Trophoblast cell (in vitro differentiated cells and primary cell): ENCODE data around the gene DRAM1. TPM values are rescaled to one million over a fixed set of nuclear protein-coding genes. Genes with fewer than 3 reads are reported as not detected.

ENCODE experiments used
- DNase-seq, 2 donors: peaks; one replicate each; pipeline ENCODE4 v3.0.0-alpha.2; 2016
- H2AFZ ChIP-seq: 2 replicates; pipeline ENCODE4 v1.6.1; 2013; ENCODE audit warnings: low read length, moderate library complexity, mild to moderate bottlenecking; ENCODE audit not compliant: insufficient read depth, poor library complexity
- H2AK5ac ChIP-seq: 2 replicates; pipeline ENCODE4 v1.6.1; 2013; ENCODE audit warnings: mild to moderate bottlenecking, low read length
- H2BK120ac ChIP-seq: 2 replicates; pipeline ENCODE4 v1.6.1; 2013; ENCODE audit warnings: low read length, mild to moderate bottlenecking, moderate library complexity; ENCODE audit not compliant: insufficient read depth, poor library complexity
- H2BK12ac ChIP-seq: 2 replicates; pipeline ENCODE4 v1.6.1; 2013; ENCODE audit warnings: mild to moderate bottlenecking, low read length, moderate library complexity
- H2BK5ac ChIP-seq: 2 replicates; pipeline ENCODE4 v1.6.1; 2013; ENCODE audit warnings: low read length, low read depth, moderate library complexity, mild to moderate bottlenecking; ENCODE audit not compliant: poor library complexity
- H3K14ac ChIP-seq: 2 replicates; pipeline ENCODE4 v1.6.1; 2013; ENCODE audit warnings: mild to moderate bottlenecking, low read length
- H3K18ac ChIP-seq: 2 replicates; pipeline ENCODE4 v1.6.1; 2013; ENCODE audit warnings: mild to moderate bottlenecking, low read length
- H3K23ac ChIP-seq: 2 replicates; pipeline ENCODE4 v1.6.1; 2013; ENCODE audit warnings: low read length
- H3K27ac ChIP-seq: 2 replicates; pipeline ENCODE4 v1.5.1; 2013; ENCODE audit warnings: low read depth, mild to moderate bottlenecking, inconsistent platforms, low read length, moderate library complexity
- H3K27me3 ChIP-seq: 2 replicates; pipeline ENCODE4 v1.6.1; 2013; ENCODE audit warnings: inconsistent platforms, mild to moderate bottlenecking, low read length, moderate library complexity; ENCODE audit not compliant: insufficient read depth
- H3K36me3 ChIP-seq, 2 experiments: 1 replicate in 1 of 2; 2 replicates in 1 of 2; pipeline ENCODE4 v1.6.1; 2013; ENCODE audit warnings: low read length in 2 of 2, mild to moderate bottlenecking in 2 of 2, moderate library complexity in 1 of 2; ENCODE audit not compliant: insufficient read depth in 2 of 2, control insufficient read depth in 1 of 2
- H3K4ac ChIP-seq: 2 replicates; pipeline ENCODE4 v1.6.1; 2013; ENCODE audit warnings: low read depth, mild to moderate bottlenecking, low read length, moderate library complexity
- H3K4me1 ChIP-seq, 2 experiments: 1 replicate in 1 of 2; 2 replicates in 1 of 2; pipeline ENCODE4 v1.6.1; 2013; ENCODE audit warnings: low read length in 2 of 2, mild to moderate bottlenecking in 2 of 2, moderate library complexity in 1 of 2; ENCODE audit not compliant: insufficient read depth in 2 of 2, control insufficient read depth in 1 of 2
- H3K4me2 ChIP-seq: 2 replicates; pipeline ENCODE4 v1.6.1; 2013; ENCODE audit warnings: inconsistent platforms, mild to moderate bottlenecking, low read length, moderate library complexity
- H3K4me3 ChIP-seq: 2 replicates; pipeline ENCODE4 v1.5.1; 2013; ENCODE audit warnings: mild to moderate bottlenecking, low read depth, low read length, inconsistent platforms
- H3K79me1 ChIP-seq: one replicate; pipeline ENCODE4 v1.6.1; 2013; ENCODE audit warnings: low read length
- H3K79me2 ChIP-seq: 2 replicates; pipeline ENCODE4 v1.6.1; 2013; ENCODE audit warnings: low read length, mild to moderate bottlenecking; ENCODE audit not compliant: control insufficient read depth, insufficient read depth, poor library complexity
- H3K9ac ChIP-seq: 2 replicates; pipeline ENCODE4 v1.6.1; 2013; ENCODE audit warnings: mild to moderate bottlenecking, low read length
- H3K9me3 ChIP-seq: 2 replicates; pipeline ENCODE4 v1.6.1; 2013; ENCODE audit warnings: low read depth, mild to moderate bottlenecking, control low read depth, inconsistent platforms, low read length; ENCODE audit not compliant: insufficient read depth
- H4K12ac ChIP-seq: 2 replicates; pipeline ENCODE4 v1.6.1; 2013; ENCODE audit warnings: low read depth, mild to moderate bottlenecking, low read length, moderate library complexity
- H4K8ac ChIP-seq: 2 replicates; pipeline ENCODE4 v1.6.1; 2013; ENCODE audit warnings: low read depth, mild to moderate bottlenecking, low read length, moderate library complexity
- H4K91ac ChIP-seq: one replicate; pipeline ENCODE4 v1.6.1; 2013; ENCODE audit warnings: low read depth, mild to moderate bottlenecking, low read length, moderate library complexity
- WGBS: extraction: QIAGEN DNeasy Blood & Tissue Kit; methylation state at CpG from one replicate; pipeline ENCODE4 v1.1.7; 2013; ENCODE audit warnings: missing lambda C conversion rate; ENCODE audit not compliant: insufficient read length, insufficient coverage; ENCODE audit errors: extremely low coverage; 5-methylcytosine and 5-hydroxymethylcytosine counted together
- polyA plus RNA-seq: library from polyadenylated mRNA; stranded (reverse); fragments of 200-250 nt; gene quantifications from 2 replicates; pipeline ENCODE4 v1.2.3, GENCODE V29; 2013

Gene DRAM1
- polyA plus RNA-seq: 22.7 and 24.7 TPM in 2 replicates

DNA sequence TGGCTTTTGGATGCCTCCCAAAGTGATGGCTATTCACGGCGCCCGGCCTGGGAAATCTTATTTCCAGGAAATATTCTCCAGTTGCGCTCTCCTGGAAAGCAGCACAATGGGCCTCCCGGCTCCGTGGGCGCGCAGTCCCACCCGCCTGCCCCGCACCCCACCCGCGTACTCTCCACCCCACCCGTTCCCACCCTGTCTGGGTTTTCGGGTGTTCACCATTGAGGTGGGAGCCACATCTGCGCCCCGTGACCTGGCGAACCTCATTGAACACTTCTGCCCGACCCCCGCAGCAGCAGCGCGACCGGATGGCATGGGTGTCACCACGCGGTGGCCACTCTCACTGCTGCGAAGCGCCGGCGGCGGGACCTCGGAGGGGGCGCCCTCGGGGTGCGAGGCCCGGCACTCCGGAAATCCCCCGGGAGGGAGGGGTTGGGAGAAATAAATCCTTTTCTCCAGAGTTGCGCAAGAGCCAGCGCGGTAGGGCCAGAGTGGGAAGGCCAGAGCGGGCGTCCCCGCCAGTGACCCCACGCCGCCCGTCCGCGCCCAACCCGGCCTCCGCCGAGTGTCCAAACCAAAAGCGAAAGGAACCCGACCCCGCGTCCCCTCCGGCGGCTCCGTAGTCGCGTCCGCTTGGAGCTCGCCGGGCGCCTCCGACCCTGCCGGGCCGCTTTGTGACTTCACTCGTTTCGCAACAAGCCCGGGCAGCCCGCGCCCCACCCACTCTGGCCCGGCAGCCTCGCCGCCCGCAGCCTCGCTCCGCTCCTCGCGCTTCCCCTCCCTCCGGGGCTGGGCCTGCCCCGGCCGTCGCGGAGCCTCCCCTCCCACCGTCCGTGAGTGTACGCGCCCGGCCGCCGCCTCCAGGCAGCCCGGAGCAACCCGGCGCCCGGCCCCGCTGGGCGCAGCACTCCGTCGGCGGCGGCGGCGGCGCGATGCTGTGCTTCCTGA, at the start of gene DRAM1:
Gene DRAM1, plus strand, starts transcription at position 720 of the 945 bp plus-strand sequence. Its CDS starts 210 bp downstream, at position 930.
- H2BK12ac ChIP-seq: peak within 1 kb of the TSS; percentile 93
- peak within 1 kb of the TSS; percentile 89 for H3K18ac ChIP-seq
- H3K4me3 ChIP-seq: peak within 1 kb of the TSS; percentile 82
- no peak within 1 kb of the TSS for H3K23ac ChIP-seq
- peak within 1 kb of the TSS; percentile 88 for H4K12ac ChIP-seq
- peak within 1 kb of the TSS; percentile 69 for H3K4me2 ChIP-seq
- peak within 1 kb of the TSS; percentile 59 for H3K4ac ChIP-seq
- no peaks in the 10 kb centered on the region for H3K36me3 ChIP-seq
- H3K27ac ChIP-seq: peak within 1 kb of the TSS; percentile 91
- H2BK5ac ChIP-seq: peak within 1 kb of the TSS; percentile 86
- H2AK5ac ChIP-seq: peak within 1 kb of the TSS; percentile 73
- H2BK120ac ChIP-seq: peak within 1 kb of the TSS; percentile 55
- H4K91ac ChIP-seq: peak within 1 kb of the TSS; percentile 93
- H3K4me1 ChIP-seq: peaks cover 2 to 9% of the 10 kb centered on the region in 2 experiments
- peak within 1 kb of the TSS; percentile 71 for H2AFZ ChIP-seq
- peak within 1 kb of the TSS; percentile 91 for H3K9ac ChIP-seq
- H3K9me3 ChIP-seq: peaks cover 2% of the 10 kb centered on the region
- peak; percentile 95 to 96 for DNase-seq
- peaks cover 11% of the 10 kb centered on the region for H3K79me2 ChIP-seq
- no CpG with 5 or more reads among the region's 105 CpGs for WGBS
- H4K8ac ChIP-seq: peak within 1 kb of the TSS; percentile 71
- H3K79me1 ChIP-seq: peaks cover 14% of the 10 kb centered on the region
- H3K27me3 ChIP-seq: no peaks in the 10 kb centered on the region
- H3K14ac ChIP-seq: peak within 1 kb of the TSS; percentile 93

- Histone ChIP-seq H2AFZ (no peak overlapping the region), H4K8ac (no peak overlapping the region), H3K36me3 (no peaks in the 10 kb centered on the region), H3K4me1 (peaks cover 0 to 3% of the 10 kb centered on the region in 2 experiments), H4K91ac (no peak overlapping the region), H2BK12ac (no peak overlapping the region), H3K9me3 (no peaks in the 10 kb centered on the region), H2BK5ac (no peak overlapping the region), H3K4me2 (no peak overlapping the region), H3K27ac (no peak overlapping the region), H3K14ac (no peak overlapping the region), H3K4ac (no peak overlapping the region), H3K79me1 (peaks cover 4% of the 10 kb centered on the region), H4K12ac (no peak overlapping the region), H3K23ac (no peak overlapping the region), H2AK5ac (no peak overlapping the region), H3K9ac (no peak overlapping the region), H3K27me3 (no peaks in the 10 kb centered on the region), H3K18ac (no peak overlapping the region), H2BK120ac (no peak overlapping the region), H3K4me3 (no peak overlapping the region), H3K79me2 (peaks cover 4% of the 10 kb centered on the region)
- no CpG with 5 or more reads among the region's 6 CpGs for WGBS
- DNase-seq: no peak
Measured at GRCh38 chr12:101828463-101829196, 48.8 kb upstream of the DRAM1 start.

GRCh38 chr12:101829639-101830366, 47.6 kb upstream of the DRAM1 start:
- Histone ChIP-seq H4K91ac (no peak overlapping the region), H2AFZ (peak overlapping the region; percentile 91), H3K4ac (peak overlapping the region; percentile 82), H3K18ac (no peak overlapping the region), H3K9me3 (no peaks in the 10 kb centered on the region), H2BK120ac (no peak overlapping the region), H3K79me2 (peaks cover 4% of the 10 kb centered on the region), H3K36me3 (no peaks in the 10 kb centered on the region), H3K27me3 (no peaks in the 10 kb centered on the region), H3K4me3 (peak overlapping the region; percentile 88), H3K4me2 (peak overlapping the region; percentile 78), H3K79me1 (peaks cover 4% of the 10 kb centered on the region), H2AK5ac (no peak overlapping the region), H3K14ac (peak overlapping the region; percentile 55), H2BK5ac (no peak overlapping the region), H3K9ac (no peak overlapping the region), H3K4me1 (no peaks in the 10 kb centered on the region), H4K8ac (no peak overlapping the region), H3K27ac (no peak overlapping the region), H3K23ac (no peak overlapping the region), H2BK12ac (no peak overlapping the region), H4K12ac (no peak overlapping the region)
- DNase-seq: no peak
- no CpG with 5 or more reads among the region's 11 CpGs for WGBS
